Ishikawa (cell line): Measurements from ENCODE around the gene LYPD4.

Source experiments
- EGR1 ChIP-seq: IDR thresholded peaks from 2 replicates; pipeline ENCODE4 v1.6.1; 2012
- REST ChIP-seq: IDR thresholded peaks from 2 replicates; pipeline ENCODE4 v1.6.1; 2012; ENCODE audit warnings: low read depth, mild to moderate bottlenecking

GRCh38 chr19:41889896-41890295, 45.4 kb upstream of the LYPD4 start:
- no peak for TF ChIP-seq REST
- no peak for TF ChIP-seq EGR1
